ENCODE measurements around the gene ZNF598.

ZNF598 gene

DNA sequence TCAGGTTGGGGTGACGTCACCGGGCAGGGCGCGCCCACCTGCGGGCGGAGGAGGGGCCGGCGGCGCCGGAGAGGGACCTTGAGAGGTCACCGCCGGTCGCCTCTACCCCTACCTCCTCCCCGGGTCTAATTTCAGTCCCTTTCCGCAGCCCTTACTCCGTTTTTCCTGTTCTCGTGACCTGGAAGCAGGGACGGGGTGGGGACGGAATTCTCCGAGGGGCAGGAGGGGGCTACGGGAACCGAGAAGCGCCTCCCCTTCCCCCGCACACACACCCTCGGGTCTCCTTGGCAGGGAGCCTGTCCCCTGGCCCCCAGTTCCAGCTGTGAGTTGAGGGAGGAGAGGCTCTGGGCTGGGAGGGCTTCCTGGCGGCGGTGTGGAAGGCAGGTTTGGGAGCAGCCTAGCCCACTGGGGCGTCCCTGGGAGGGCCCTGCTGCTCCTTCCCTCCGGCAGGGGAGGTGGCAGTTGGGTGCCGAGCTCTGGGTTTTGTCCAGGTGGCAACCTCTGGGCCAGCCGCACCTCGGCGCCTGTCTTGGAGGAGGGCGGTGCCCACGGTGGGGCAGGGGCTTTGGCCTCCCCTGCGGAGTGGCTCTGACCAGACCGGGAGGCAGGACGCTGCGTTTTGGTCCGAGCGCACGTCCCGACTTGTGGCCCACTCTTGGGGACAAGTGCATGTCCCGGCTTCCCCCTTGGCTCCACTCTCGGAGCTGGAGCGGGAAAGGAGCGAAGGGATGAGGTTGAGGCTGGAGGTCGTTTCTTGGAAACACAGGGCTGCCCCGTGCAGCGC, 19.1 kb downstream of the ZNF598 start:
- no peak for DNase-seq (ENCODE audit: low read depth)

DNA sequence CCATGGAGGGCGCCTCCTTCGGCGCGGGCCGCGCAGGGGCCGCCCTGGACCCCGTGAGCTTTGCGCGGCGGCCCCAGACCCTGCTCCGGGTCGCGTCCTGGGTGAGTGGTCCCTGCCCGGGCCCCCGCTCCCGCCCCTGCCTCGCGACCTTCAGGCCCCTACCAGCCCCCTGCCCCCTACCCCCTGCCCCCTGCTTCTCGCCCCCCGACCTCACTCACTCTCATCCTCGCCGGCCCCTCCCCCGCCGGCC, 19.6 kb downstream of the ZNF598 start:
- no peak for DNase-seq (ENCODE audit: low read depth)

DNA sequence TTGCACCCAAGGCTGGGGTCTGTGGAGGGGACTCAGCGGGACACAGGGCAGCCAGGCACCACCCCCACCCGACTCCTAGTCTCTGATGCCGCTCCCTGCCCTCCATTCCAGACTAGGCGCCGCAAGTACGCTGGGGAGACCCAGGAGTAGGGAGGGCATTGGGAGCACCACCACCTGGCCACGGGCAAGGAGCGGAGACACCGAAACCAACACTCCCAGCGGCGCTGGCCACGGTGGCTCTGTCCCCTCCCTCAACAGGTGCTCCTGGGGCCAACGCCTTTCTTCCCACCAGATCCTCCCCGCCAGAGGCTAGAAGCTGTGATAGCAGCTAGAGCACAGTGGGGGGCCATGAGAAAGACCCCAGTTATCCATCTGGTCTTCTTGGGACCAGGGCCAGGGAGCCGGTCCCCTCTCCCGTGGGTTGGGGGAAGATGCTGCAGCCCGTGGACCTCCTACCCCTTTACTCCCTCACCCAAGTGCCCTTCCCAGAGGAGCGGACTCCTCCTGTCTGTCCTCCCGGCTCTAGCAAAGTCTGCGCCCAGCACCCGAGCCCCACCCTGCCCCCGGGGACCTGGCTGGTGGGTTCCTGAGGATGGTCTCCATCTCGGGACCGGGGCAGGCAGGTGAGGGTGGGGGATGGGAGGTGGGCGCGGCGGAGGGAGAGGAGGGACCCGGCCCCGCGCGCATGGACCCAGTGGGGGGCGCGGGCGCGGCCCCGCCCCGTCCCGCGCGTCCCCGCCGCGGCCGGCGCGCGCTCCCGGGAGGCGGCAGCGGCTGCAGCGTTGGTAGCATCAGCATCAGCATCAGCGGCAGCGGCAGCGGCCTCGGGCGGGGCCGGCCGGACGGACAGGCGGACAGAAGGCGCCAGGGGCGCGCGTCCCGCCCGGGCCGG, 20.2 kb downstream of the ZNF598 start, which contains the start of gene SYNGR3:
Gene SYNGR3 (plus strand): TSS at position 762 of the 892 bp plus-strand sequence. CDS start 133 bp downstream, outside the sequence.
- no peak for DNase-seq (ENCODE audit: low read depth)

DNA sequence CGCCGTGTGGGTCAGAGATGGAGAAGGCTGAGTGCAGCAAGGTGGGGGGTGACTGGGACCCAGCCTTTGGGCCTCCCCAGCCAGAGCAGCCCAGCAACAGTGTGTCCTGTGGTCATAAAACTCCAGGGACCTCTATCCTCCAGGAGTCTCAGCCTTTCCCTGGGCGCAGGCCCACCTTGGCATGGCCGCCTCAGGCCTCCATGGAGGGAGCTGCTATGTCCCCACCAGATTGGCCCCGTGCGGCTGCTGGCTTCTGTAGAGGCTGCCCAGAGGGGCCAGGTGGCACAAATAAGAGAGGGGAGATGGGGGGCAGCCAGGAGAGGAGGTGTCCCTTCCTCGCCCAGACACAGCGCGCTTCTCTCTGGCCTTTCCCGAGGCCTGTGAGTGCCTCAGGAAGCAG, 22.4 kb downstream of the ZNF598 start:
- no peak for DNase-seq (ENCODE audit: low read depth)

DNA sequence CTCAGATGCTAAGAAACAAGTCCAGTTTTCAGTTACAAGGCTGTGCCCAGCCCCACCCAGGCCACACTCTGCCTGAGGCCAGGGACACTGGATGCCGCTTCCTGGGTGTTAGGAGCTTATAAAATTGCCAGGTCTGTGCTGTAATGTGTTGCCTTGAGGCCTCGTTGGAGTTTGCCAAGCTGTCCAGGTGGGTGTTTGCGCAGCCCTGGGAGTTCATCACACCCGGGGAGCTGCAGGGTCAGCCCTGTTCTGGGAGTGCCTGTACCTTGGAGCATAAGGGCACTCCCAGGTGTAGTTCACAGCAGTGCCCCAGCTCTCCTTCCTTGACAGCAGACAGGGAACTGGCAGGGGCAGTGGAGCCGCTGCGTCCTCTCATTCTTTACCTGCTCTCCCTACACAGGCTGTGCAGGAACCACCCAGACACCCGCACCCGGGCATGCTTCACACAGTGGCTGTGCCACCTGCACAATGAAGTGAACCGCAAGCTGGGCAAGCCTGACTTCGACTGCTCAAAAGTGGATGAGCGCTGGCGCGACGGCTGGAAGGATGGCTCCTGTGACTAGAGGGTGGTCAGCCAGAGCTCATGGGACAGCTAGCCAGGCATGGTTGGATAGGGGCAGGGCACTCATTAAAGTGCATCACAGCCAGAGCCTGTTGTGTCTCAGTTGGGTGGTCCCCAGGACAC, 24.0 kb downstream of the ZNF598 start:
- no peak for DNase-seq (ENCODE audit: low read depth)

DNA sequence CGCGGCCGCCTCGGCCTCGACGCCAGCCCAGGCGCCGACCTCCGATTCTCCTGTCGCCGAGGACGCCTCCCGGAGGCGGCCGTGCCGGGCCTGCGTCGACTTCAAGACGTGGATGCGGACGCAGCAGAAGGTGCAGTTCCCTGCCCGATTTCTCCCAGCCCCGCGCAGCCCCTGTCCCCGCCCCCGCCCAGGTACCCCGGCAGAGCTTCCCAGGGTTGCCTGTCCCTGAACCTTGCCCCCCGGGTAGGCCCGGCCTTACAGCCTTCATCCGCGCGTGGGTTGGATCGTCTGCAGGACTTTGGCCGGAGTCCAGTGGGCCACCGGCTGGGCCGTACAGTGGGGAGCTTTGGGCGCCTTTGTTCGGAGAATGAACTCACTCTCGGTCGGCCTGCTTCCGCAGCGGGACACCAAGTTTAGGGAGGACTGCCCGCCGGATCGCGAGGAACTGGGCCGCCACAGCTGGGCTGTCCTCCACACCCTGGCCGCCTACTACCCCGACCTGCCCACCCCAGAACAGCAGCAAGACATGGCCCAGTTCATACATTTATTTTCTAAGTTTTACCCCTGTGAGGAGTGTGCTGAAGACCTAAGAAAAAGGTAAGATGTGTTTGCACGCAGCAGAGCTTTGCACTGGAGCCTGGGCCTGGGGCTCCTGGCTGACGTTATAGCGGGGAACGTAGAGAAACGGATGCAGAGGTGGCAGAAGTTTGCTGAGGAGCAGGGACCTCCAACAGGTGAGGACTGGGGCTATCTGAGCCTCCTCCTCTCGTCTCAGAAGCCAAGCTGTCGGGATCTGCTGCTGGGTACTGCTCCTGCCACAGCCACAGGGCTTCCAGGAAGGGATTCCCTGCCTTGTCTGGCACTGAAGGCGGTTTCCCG, 25.0 kb downstream of the ZNF598 start:
- DNase-seq (ENCODE audit: low read depth), result no peak

DNA sequence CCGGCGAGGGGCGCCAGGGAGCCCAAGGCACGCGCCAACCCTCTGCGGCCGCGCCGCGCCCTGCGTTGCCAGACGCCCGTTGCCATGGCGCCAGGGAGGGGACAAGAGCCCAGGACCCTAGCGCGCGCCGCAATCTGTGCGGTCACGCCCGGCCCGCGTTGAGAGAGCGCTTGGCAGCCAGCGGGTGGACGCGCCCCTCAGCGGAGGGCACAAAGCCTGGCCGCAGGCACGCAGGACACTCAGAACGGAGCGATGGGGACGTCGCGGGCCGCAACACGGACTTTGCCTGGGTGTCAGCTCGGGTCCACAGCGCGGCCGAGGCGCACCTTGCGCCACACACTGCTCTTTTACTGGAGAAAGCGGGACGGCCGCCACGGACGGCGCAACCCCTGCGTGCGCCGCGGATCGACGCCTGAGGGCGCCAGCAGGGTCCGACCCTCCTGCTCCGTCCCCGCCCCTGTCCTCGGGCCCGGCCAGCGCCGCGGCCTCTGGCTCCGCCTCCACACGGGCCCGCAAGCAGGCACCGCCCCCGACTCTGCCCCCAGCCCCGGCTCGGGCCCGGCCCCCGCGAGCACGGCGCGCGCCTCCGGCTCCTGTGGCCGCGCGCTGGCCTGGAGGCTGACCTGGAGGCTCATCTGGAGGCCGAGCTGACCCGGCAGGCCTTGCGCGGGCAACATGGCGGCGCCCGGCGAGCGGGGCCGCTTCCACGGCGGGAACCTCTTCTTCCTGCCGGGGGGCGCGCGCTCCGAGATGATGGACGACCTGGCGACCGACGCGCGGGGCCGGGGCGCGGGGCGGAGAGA, 25.9 kb downstream of the ZNF598 start, which contains the start of gene GFER:
Gene GFER (plus strand): TSS at position 650 of the 803 bp plus-strand sequence. CDS start 26 bp downstream, at position 676.
- DNase-seq (ENCODE audit: low read depth), result no peak

DNA sequence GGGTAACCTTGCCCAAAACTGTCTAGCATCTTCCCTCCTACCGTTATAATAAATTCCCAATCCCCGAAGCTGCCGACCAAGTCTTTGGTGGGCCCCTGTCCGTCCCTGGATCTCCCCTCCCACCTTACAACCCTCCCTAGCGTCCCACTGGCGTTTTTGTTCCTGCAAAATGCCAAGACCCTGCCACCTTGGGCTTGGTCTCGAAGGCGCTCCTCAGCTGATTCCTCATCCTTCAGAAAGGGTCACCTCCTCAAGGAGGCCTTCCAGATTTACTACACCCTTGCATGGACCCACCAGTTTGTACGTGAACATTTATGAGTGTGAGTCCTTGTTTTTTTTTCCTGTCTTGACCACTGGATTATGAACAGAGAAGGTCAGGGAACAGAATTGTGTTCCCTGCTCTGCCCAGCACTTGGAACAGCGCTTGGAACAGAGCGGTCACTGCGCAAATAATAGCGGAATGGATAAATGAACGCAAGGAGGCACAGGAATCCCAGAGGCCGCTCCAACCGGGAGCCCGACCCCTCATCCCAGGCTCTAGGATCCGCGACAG, 26.6 kb downstream of the ZNF598 start:
- no peak for DNase-seq (ENCODE audit: low read depth)

DNA sequence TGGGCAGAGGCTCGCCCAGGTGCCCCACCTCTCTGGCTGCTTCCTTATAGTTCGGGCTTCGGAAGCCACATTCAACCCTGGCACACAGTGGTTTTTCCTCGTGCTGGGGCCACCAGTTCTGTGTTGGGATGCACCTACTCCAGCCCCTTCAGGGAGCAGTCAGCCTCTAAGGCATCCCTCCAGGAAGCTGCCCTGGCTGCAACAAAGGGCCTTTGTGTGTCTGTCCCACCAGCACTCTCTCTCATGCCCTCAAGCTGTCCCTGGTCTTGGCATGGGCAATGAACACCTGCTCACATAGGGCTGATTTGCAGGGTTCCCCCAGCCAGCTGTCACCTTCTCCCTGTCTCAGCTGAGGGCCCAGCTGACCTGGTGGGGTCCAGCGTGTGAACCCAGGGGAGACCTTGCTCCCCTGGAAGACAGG, 27.6 kb downstream of the ZNF598 start:
- no peak for DNase-seq (ENCODE audit: low read depth)

DNA sequence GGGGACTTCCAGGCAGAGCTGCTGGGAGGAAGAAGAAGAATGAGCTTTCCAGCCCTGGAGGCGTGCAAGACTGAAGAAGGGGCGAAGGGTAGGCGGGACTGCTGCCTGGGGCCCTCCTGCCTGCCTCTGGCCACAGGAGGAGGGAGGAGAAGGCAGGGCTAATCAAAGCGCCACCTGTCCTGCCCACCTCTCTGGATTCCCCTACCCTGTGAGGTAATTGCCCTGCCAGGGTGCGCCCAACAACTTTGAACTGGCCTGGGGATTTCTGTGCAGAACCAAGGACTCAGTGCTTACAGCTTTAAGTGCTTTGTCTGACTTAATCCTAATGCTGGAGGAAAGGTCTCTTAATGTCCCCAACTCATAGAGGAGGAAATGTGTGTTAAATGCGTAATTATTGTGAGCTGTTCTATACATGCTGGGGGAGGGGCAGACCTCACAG, 28.2 kb downstream of the ZNF598 start, which contains the start of gene NOXO1:
Gene NOXO1 (minus strand): TSS at position 72 of the 439 bp plus-strand sequence. CDS start 290 bp downstream, outside the sequence.
- no peak for DNase-seq (ENCODE audit: low read depth)

DNA sequence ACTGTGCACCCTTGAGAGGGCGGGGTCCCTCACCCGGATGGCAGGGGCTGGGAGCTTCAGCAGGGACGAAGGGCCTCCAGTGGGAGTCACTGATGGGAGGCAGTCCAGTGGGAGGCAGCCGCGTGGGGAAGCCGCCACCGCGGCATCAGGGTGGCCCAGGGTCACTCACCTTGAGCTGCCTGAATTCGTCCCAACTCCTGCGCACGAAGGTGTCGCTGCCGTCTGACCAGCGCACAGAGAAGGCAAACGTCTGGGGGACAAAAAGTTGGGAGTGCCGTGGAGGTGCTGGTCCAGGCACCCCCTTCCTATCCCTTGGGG, 28.9 kb downstream of the ZNF598 start:
- no peak for DNase-seq (ENCODE audit: low read depth)

DNA sequence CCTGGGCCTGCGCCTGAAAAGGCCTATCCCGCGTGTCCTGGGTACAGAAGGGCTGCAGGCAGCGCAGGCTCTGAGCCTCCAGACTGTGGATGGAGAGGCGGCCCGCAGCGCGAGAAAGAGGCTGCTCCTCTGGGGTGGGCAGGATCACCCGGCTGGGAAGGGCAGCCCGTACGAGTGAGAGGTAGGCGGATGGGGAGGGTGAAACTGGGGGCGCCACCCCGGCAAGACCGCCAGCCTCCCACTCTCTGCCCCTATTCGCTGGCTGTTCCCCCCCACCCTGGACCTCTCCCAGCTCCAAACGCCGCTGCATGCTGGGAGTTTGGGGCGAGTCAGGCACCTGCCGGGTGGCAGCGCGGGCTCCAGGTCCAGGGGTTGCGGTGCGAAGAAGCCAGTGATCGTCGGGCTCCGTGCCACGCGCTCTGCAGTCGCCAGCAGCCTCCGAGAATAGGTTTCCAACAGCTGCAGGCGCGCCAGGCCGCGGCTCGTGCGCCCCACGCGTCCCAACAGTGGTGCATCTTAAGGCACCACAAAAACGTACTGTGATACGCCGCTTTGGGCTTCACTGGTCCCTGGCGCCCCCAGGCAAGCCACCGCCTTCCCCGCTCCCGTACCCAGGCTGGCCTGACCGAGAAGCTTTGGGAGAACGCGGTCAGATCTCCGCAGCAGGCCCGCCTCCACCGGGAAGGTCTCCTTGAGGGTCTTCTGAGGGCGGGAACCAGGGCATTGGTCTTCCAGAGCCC, 29.4 kb downstream of the ZNF598 start:
- no peak for DNase-seq (ENCODE audit: low read depth)

DNA sequence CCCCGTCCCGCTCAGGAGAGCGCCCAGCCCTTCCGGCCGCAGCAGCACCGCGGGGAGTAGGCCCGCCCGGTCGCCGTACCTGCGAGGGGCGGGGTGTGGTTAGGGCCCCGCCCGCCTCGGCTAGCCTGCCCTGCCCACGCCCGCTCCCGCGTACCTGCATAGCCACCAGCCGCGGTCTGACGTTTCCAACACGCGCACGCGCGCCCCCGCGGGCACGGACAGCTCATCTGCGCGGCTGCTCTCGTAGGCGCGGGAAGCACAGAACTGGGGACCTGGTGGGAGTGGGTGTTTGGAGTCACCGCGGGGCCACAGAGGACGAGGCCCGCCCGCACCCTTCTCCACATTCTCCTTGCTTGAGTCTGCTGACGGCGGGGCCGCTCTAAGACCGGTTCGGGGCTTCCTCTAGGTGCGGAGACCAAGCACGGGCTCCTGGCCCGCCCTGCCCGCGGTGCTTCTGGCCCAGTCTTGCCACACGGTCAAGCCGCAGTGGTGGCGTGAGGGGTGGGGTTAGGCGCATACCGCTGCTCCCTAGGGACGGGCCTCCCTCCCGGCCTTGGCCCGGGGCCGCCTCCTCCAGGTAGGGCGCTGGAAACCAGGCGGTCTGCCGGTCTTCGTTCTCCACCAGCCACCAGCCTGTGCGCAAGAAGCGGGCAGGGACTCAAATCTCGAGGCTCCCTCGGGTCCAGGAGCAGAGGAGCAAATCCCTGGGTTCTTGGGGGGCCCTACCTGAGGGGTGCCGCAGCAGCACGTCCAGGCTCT, 30.2 kb downstream of the ZNF598 start:
- DNase-seq (ENCODE audit: low read depth), result peak; percentile 56

DNA sequence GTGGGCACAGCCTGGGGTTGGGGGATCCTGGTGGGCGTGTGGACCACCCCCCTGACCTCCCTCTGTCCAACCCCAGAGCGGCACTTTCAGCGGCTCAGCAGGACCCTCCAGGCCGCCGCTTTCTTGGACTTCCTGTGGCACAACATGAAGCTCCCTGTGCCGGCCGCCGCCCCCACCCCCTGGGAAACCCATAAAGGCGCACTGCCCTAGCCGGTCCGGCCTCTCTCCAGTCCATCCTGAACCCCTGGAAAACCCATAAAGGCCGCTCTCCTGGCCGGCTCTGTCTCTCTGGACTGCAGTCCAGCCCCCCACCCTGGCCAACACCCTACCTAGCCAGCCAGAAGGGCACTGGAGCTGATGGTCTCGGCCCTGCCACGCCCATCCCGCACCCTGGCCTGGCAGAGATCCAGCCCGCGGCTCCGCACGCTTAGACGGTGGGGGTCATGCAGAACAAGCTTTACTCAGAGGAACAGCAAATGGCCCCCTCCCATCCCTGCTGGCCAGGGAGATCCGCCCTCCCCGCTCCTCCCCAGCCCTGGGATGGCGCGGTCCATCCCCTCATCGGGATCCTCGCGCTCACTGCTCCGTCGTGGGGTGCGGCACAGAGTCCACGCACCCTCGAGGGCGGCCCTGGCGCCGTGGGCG, 31.0 kb downstream of the ZNF598 start:
- no peak for DNase-seq (ENCODE audit: low read depth)

DNA sequence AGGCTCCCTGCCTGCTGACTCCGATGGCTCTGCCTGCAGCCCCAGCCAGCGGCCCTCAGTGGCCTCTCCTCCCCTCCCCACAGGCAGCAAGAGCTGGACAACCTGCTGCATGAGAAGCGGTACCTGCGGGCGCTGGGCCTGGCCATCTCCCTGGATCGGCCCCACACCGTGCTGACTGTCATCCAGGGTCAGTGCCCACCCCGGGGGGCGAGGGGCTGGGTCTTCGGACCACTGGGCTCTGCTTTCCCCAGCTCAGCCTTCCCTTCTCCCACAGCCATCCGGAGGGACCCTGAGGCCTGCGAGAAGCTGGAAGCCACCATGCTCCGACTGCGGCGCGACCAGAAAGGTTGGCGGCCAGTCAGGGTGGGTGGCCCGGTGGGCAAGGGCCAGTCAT, 31.7 kb downstream of the ZNF598 start:
- no peak for DNase-seq (ENCODE audit: low read depth)

DNA sequence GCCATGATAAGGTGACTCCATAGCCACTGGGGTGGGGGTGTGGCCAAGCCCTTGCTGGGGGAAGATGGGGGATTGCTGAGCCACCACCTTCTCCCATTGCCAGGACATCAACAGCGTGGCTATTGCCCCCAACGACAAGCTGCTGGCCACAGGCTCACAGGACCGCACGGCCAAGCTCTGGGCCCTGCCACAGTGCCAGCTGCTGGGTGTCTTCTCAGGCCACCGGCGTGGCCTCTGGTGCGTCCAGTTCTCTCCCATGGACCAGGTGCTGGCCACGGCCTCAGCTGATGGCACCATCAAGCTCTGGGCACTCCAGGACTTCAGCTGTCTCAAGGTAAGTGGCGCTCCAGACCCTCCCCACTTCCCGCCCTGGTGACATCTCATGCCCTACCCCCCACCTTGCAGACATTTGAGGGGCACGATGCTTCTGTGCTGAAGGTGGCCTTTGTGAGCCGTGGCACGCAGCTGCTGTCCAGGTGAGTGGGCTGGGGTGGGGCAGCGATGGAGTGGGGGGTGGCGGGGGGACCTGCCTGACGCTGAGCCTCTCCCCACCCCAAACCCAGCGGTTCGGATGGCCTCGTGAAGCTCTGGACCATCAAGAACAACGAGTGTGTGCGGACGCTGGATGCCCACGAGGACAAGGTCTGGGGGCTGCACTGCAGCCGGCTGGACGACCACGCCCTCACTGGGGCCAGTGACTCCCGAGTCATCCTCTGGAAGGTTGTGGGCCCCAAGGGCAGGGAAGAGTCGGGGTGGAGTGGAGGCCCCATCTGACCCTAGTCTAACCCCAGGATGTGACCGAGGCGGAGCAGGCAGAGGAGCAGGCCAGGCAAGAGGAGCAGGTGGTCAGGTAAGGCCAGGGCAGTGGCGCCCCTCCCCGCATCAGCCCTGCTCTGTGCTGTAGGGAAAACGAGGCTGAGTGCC, 32.4 kb downstream of the ZNF598 start:
- DNase-seq (ENCODE audit: low read depth), result no peak

DNA sequence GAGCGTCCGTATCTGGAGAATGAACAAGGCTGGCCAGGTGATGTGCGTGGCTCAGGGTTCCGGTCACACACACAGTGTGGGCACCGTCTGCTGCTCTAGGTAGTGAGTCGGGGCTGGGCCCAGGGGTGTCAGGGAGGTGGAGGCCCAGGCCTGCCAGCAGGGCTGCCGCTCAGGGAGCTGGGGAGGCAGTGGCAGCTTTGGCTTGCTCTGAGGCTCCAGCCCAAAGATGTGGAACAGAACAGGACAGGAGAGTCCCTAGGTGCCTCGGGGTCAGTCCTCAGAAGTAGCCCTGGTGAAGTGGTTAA, 33.5 kb downstream of the ZNF598 start:
- no peak for DNase-seq (ENCODE audit: low read depth)

Data from stimulated activated CD4-positive, alpha-beta T cell treated with anti-CD3 and anti-CD28 coated beads, Interleukin-2, amount 100 ng/mL, for 4 hours (primary cell).